Measurements from ENCODE around the gene CALHM3.
"Not testable (repeated sequence)": the region's sequence is repeated elsewhere in the genome, so short reads cannot be mapped to it uniquely, and the experiment has no call there.

The CALHM3 gene

DNA sequence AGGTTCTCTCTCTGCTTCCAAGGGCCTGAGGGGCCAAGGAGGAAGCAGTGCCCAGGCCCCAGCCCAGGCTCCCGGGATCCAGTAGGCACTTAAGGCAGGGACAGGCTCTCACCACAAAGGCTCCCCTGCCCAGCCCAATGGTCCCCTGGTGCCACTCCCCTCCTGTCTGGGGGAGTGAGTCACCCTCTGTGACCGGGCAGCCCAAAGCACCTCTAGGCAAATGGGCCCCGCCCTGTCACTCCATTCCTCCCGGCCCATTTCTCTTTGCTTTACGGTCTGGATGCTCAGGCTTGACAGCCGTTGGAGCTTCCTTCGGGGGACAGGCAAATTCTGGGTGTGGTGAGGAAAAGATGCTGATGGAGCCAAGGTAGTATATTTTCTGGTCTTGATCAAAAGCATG is at the start of gene CALHM3:
CALHM3 (minus strand) TSS at position 106 of the 400 bp plus-strand sequence. CDS start 208 bp downstream, outside the sequence.
- no peak for DNase-seq

DNA sequence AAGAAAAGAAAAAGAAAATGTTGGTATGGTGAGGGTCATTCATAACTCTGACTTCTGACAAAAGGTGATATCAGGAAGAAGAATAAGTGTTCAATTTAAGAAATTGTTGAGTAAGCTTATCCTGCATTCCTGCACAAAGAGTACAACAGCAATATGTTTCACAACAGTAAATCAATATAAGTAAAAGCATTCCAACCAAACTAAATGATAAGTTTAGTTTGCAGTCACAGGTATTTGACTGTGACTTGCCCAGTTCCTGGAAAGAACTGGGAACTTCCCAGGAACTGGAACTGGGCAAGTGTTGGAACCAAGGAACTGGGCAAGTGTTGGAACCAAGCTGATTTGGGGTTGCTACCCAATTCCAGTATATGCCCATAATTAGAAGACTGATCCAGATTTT is 49.5 kb upstream of the CALHM3 start:
- DNase-seq = no peak

- not testable (repeated sequence) for DNase-seq
Measured at GRCh38 chr10:103527476-103527875, 48.4 kb upstream of the CALHM3 start.

- DNase-seq = no peak
Measured at GRCh38 chr10:103525901-103526300, 46.9 kb upstream of the CALHM3 start.

DNA sequence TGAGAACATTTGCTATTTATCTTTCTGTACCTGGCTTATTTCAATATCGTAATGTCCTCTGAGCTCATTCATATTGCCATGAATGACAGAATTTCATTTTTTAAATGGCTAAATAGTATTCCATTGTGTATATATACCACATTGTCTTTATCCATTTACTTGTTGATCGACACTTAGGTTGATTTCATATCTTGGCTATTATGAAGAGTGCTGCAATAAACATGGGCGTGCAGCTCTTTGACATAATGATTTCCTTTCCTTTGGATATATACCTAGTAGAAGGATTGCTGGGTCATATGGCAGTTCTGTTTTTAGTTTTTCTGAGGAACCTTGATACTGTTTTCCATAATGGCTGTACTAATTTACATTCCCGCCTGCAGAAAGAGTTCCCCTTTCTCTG is 44.6 kb upstream of the CALHM3 start:
- no peak for DNase-seq

- DNase-seq = not testable (repeated sequence)
Measured at GRCh38 chr10:103522006-103522405, 43.0 kb upstream of the CALHM3 start.

DNA sequence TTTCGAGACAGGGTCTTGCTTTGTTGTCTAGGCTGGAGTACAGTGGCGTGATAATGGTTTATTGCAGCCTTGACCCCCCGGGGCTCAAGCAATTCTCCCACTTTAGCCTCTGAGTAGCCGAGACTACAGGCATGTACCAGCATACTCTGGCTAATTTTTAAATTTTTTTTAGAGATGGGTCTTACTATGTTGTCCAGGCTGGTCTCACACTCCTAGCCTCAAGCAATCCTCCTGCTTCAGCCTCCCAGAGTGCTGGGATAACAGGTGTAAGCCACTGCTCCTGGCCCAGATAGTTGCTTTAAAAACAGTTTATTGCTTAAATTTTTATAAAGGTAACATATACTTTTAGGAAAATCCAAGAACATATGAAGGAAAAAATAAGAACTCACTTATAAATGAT is 40.8 kb upstream of the CALHM3 start:
- DNase-seq = no peak

DNA sequence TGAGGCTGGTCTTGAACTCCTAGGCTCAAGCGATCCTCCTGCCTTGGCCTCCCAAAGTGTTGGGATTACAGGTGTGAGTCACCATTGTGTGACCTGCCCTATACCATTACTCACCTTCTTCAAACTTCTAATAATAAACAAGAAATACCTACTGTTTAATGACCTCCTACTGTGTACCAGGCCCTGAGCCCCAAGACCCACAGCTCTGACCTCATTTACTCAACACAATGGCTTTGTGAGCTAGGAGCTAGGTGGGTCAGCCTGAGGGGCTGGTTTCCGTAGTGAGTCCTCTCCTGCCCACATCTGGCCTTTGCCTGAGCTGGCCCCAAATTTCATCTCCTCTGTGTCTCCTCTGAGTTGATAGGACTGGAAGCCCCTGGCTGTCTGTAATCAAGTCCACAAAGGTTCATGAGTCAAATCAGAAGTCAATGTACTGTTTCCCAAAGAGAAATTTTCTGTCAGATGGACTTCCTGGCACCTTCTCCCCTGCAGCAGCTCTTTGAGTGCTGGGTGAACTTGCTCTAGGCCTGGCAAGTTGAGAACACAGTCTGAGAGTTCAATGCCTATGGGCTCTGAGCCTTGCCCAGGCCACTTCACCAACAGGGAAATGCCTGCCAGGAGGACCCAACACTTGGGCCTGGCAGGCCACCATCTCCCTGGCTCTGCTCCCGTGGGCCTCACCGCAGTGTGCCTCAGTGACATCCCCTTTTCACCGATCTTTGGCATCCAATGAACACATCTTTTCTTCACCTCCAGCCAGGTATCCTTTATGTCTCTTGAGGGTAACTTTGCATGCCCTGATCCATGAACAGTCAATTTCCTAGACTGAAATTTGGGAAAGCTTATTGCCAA is 38.4 kb upstream of the CALHM3 start:
- DNase-seq = no peak

GRCh38 chr10:103514244-103514643 is 35.2 kb upstream of the CALHM3 start:
- no peak for DNase-seq

DNA sequence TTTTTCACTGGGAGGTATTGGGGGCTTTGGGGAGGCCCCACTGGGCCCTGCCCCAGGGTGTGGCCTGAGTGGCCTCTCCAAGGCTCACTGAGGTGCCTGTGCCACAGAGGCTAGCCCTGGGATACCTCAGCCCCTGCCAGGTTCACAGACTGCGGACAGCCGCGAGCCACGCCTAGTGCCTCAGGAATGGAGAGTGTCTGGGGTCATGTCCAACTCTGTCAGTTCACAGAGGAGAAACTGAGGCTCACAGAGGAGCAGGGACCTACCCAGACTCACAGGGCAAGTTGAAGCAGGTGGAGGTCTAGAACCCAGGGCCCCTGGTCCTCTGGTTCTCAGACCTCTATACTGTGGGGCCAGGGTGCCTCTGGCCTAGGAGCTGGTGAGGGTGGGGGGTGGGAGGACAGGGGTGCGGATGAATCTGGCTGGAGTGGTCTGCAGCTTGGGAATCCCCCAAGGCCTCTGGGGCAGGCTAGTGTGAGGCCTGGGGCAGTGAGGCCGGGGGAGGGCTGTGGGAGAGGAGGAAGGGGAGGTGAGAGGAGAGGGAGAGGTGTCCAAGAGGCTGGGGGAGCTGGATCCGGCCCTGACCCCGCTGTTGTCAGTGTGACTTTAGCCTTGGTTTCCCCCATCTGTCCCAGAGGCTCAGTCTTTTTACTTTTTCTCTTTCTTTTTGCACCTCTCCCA is 34.5 kb upstream of the CALHM3 start:
- no peak for DNase-seq

DNA sequence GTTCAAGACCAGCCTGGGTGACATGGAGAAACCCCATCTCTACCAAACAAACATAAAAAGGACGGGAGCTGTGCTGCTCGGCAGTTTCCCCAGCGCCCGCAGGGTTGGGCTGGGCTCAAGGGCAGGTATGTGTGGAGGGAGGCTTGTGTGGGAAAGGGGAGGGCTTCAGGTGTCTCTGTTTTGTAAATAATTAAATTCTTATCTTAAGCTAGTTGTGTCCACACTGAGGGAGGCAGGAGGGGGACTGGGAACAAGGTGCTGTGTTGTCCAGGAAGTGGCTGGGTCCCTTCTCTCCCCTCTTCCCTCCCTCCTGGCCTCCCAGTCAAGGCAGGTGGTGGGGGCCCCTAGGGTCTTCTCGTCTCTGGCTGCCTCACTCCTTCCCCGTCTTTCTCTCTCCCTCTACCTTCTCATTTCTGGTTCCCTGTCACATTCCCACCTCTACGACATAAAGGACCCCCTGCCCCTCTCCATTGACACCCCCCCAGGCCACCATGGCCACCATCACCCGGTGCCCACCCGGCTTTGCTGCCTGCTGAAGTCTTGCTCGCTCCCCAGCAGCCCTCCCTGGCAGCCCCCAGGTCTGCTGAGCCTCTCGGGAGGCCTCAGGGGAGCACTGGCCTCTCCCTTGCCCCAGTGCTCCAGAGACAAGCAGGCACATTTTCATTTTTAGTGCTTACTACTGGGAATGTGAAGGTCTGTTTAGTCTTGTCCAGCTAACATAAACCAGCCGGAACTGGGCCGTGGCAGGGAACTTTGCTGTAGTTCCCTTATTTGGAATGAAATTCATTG is 33.7 kb upstream of the CALHM3 start:
- DNase-seq = no peak

DNA sequence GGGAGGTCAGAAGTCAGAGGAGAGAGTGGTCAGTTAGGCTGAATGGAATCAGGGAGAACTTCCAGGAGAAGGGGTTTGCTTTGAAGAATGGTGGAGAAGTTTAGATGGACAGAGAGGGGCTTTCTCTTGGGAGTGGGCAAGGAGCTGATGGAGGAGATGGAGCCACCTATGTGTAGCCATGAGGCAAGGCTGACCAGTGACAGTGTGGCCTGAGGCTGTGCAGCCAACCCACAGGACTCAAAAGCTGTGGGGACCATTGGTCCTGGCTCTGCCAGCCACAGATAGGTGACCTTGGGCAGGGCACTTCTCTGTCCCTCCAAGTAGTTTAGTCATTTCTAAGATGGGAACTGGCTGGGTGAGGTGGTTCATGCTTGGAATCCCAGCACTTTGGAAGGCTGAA is 33.1 kb upstream of the CALHM3 start:
- DNase-seq = no peak

GRCh38 chr10:103510791-103511752 is 32.0 kb upstream of the CALHM3 start:
- DNase-seq = no peak

DNA sequence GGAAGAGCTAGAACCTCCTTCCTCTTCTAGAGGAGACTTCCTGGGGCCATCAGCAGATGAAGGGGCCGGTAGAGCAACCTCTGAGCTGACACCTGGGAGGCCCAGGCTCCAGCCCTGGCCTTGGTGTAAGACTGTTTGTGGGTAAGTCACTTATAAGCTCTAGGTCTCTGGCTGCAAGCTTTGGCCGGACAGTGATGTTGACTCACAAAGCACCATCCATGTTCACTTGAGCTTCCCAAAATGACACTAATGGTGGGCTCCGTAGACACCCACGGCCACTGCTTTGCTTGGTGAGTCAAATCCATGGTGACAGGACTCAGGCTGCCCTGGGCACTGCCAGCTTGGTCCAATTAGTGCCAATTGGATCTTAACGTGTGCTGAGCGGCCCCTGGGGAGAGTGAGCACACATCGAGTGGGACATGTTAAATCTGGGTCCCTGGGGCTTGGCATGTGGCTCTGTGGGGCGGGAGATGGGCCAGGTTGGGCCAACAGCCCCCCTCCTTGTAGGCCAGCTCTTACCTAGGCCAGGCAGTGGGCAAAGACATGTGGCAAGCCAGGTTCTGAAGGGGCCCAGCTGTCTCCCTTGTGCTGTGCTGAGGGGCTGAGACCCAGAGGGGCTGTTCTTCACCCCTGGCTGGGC is 31.1 kb upstream of the CALHM3 start:
- no peak for DNase-seq

DNA sequence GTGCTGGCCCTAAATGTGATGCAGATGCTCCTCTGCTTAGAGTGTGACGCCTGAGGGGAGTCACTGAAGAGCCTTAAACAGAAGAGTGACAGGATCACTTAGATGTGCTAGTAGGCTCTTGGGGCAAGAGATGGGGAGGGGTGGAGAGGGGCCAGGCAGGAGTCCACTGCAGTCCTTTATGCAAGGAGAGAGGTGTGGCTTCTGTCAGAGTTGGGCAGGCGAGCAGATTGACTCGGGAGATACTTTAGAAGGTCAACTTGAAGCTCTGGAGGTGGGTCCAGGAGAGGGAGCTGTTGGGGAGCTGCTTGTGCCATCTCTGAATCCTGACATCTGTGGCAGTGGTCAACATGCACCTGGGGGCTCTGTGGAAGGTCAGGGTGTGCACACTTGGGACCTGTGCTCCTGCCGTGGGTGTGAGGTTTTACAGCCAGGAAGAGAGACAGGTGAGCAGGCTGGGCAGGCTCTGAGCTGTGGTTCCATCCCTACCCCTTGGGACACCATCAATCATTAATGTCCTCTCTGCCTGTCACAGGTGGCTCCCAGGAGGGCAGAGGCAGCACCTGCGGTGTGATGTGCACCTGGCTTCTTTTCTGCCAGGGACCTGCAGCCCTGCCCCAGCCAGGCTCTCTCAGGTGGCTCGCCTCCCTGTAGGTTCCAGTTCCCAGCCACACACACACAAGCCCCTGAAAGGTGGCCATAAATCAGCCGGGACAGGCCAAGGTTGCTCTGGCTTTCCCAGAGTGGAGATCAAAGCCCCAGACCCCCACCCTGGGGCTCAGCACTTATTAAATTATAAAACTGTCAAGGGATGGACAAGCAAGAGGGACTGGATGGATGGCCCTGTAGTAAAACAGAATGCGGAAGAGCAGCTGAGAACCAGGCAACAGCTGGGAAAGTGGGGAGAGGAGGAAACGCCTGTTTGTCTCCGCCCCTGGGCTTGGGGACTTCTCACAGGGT is 28.5 kb upstream of the CALHM3 start:
- no peak for DNase-seq

DNA sequence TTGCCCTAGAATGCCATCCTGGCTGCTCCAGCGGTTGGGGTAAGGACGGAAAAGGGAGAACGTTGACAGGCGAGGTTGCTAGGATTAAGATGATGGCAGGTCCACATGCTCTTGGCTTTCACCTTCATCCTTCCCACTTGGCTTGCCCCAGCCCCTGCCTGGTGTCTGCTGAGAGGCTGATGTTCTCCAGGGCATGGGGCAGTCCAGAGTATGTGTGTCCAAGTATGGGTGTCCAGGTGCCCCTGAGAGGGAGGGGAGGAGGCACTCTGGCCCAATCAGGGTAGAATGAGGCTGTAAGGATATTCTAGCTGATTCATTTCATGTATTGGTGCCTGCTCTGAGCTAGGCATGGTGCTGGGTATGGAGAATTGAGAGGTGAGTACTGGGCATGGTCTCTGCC is 27.0 kb upstream of the CALHM3 start:
- no peak for DNase-seq

GRCh38 chr10:103504181-103504783 is 25.2 kb upstream of the CALHM3 start:
- no peak for DNase-seq

- DNase-seq = not testable (repeated sequence)
Measured at GRCh38 chr10:103503777-103504176, 24.7 kb upstream of the CALHM3 start.

DNA sequence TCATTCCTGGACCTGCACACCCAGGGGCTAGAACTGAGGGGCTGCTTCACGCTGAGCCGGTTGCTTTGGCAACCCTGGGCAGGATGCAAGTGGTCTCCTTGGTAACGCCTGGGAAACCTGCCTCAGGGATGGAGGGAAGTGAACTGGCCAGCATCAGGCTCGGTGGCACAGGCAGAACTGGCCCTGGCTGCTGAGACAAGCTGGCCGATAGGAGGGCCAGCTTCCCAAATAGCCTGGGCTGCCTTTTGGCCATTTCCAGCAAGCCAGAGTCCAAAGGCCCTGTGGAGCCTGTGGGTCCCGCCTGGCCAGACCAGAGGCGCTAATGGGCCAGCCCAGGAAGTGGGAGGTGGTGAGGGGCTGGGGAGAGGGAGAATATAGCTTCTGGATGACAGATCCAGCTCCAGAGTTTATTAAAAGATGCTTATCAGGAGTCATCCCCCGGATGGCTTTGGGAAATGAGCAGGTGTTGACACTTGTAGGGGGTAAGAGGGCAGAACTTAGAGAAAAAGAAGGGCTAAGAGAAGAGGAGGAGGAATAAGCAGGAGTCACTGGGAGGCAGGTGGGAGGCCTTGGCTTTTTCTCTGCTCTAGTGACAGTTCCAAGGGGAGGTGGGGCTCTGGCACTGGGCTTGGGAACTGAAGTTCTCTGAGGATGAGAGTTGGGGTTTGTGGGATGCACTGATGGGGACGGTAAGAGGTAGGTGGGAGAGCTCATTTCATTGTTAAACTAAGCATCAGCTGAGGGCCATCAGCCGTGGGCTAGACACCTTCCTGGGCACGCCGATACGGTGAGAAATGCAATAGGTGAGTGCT is 24.0 kb upstream of the CALHM3 start:
- DNase-seq = no peak
